Glomerular visceral epithelial cell (primary cell): ENCODE results near the gene SLC25A53.
"Not testable (repeated sequence)": the region's sequence is repeated elsewhere in the genome, so short reads cannot be mapped to it uniquely, and the experiment has no call there.

Experiments
- DNase-seq: peaks from one replicate; pipeline ENCODE4 v3.0.0-alpha.2; 2016; ENCODE audit errors: extremely low spot score

The SLC25A53 gene

GRCh38 chrX:104134583-104135261 is 22.1 kb downstream of the SLC25A53 start:
- no peak for DNase-seq

GRCh38 chrX:104130808-104131207 is 26.0 kb downstream of the SLC25A53 start:
- DNase-seq, result no peak

- DNase-seq, result no peak
Observed at GRCh38 chrX:104126856-104127255, 30.0 kb downstream of the SLC25A53 start.

DNA sequence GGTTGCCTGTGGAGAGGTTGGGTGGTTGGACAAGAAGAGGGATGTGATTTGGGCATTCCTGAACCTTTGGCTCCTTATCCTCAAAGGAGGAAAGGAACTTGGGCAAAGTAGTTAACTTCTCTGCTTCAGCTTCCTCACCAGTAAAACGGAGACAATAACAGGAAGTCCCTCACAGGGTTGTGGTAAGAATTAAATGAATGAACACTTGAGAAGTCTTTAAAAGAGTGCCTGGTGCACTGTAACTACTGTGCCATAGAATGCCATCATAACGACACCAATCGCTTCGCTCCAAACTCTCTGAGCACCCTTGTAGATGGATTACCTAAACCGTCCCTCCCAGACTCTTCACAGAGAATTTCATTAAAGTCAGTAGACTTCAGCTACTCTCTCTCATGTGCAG is 34.0 kb downstream of the SLC25A53 start:
- no peak for DNase-seq

GRCh38 chrX:104118765-104119164 is 38.0 kb downstream of the SLC25A53 start:
- DNase-seq, result no peak

GRCh38 chrX:104117759-104118158 is 39.0 kb downstream of the SLC25A53 start:
- DNase-seq, result no peak

DNA sequence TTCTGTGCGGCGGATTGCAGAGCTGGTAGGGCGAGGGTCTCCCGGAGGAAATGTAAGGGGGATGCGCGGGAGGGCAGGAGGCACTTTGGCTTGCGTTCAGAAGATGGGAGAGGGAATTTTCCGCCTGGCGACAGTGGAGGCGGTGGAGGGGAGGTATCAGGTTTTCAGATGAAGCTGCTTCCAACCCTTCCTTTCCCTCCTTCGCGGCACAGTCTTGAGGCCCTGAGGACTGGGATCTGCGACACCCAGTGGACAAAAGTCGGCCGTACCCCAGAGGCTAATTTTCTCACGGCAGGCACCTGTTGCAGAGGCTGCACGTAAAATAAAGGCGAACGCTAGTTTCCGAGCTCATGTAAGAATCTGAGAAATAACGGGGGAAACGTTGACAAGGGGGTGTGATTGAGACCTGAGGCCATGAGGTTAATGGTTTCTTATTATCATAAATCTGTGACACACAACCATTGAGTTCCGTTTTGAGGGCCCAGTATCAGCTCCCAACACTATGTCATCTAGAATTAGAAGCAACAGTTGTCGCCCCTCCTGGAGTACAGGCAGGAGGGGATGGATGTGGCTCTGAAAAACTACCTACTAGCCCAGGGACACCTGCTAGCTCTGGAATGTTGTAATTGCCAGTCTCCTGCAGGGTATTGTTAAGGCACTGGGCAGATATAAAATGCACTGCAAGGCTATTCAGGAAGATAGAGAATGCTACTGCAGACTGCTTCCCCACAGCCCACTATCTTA is 43.4 kb downstream of the SLC25A53 start:
- peak; percentile 68 for DNase-seq

- peak; percentile 69 for DNase-seq
Observed at GRCh38 chrX:104112326-104112951, 44.4 kb downstream of the SLC25A53 start, which contains the start of gene ZCCHC18. TSS of gene ZCCHC18 (plus strand) at chrX:104112523. CDS start at chrX:104114112, 1,589 bp downstream.

DNA sequence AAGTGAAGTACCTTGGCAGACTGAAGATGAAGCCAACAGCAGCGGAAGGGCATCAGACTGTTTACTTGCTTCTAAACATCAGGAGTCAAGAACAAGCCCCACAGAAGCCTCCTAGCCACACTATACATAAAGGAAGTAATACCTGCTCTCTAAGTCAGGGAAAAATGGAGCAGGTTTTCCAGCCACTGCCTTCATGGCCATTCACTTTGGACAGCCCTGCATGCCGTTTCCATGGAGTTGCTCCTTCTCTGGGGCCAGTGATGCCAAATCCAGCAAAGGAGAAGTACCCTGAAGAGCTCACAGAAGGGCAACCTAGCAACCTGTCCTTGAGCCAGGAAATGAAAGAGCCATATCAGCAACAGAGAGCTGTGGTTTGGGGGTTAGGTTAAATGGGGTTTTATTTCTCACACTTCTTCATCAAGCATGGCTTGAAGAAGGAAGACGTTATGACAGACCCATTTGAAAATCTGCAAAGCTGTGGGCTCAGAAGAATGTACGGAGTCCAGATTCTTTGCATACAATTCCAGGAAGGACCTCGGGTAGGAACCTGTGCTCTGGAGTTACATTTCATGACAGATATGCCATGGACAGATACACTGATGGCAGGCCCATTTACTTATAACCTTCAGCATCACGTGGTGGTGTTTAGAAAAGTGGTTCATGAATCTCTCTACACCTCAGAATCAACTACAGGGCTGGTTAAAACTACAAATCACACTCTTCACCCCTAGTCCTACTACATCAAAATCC is 46.1 kb downstream of the SLC25A53 start:
- DNase-seq, result not testable (repeated sequence)

- no peak for DNase-seq
Observed at GRCh38 chrX:104108955-104109354, 47.9 kb downstream of the SLC25A53 start.

GRCh38 chrX:104105330-104106262 is 51.2 kb downstream of the SLC25A53 start:
- no peak for DNase-seq

DNA sequence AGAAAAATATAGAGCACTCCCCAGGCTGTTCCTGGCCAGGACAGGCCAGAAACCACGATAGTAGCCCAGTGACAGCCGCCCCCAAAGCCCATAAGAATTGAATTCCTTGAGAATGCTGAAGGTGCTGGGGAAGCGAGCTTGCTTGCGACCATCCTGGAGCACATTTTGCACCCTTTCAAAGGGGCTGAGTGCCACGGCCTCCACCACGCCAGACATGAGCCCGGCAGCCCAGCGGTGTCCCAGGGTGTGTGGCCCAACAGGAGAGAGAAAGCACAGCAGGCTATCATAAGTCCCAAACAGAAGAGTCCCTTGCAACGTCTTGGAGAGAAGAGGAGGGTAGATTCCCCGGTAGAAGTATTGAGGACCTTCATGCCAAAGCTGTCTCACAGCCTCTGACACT is 52.1 kb downstream of the SLC25A53 start:
- no peak for DNase-seq

DNA sequence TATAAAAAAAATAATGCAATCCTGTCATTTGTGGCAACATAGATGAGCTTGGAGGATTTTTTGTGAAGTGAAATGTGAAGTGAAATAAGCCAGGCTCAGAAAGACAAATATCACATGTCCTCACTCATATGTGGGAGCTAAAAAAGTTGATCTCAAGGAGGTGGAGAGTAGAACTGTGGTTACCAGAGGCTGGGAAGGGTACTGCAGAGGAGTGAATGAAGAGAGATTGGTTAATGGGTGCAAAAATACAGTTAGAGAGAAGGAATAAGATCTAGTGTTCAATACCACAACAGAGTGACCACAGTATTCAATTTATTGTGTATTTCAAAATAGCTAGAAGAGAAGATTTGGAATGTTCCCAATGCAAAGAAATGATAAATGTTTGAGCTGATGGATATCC is 57.9 kb downstream of the SLC25A53 start:
- no peak for DNase-seq

GRCh38 chrX:104098151-104098808 is 58.5 kb downstream of the SLC25A53 start:
- peak; percentile 57 for DNase-seq

GRCh38 chrX:104085919-104086318 is 70.9 kb downstream of the SLC25A53 start:
- DNase-seq, result no peak

DNA sequence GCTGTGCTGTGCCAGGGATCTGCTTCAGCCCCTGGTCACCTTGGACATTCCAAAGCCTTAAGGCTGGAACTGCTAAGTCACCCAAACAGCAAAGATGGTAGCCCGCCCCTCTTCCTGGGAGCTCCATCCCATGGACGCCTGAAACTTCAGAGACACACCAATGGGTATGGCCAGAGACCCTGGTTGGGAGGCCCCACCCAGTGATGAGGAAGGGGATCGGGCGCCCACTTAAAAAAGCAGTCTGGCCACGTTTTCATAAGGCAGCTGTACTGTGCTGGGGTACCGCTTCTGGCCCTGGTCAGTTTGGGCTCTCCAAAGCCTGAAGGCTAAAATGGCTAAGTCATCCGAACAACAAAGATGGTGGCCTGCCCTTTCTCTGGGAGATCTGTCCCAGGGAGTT is 71.3 kb downstream of the SLC25A53 start:
- DNase-seq, result no peak

DNA sequence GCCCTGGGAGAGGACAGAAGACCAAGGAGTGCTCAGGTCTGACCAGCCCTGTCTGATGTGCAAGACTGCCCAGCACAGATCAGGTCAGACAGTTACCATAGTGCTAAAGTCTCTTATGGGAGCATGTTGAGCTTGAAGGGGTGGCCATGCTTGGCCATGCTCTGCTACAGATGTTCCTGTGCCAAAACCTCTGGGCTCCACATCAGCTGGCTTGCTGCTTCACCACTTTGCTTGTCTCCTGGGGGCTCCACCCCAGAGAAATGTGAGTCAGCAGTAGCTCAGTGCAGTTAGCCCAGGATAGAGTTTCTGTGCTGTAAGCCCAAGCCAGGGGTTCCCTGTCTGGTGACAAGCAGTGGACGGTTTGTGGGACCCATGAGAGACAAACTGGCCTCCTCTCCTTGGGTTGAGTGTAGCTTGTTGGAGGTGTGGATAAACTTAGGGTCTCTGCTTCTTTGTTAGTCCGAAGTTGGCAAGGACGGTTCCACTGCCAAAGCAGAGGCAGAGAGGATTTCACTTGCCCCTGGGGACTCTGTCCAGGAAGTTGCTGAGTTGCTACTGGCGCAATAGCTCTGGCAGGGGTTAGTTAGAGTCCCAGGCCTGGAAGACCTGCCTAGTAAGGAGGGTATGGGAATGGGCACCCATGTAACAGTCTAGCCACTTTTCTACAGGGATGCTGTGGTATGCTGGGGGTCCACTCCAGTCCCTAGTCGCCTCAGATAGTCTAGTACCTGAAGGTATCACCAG is 72.1 kb downstream of the SLC25A53 start:
- no peak for DNase-seq

DNA sequence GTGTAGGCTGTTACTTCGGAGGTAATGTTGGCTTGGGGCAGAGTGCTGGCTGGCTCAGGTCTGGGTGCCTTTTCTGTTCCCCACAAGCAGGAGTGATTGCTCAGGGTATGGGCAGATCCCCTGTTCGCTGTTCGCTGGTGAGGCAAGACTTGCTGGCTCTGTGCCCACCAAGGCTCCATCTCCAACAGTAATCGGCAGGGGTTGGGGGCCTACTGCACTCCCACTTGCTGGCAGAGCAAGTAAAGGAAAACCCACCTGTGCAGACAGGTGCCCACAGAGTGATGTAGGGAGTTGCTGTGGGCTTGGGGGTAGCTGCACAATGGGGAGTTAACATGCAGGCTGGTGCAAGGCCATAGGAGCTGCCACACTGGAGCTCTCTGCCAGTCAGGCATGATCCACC is 72.7 kb downstream of the SLC25A53 start:
- DNase-seq, result no peak

- not testable (repeated sequence) for DNase-seq
Observed at GRCh38 chrX:104077854-104078253, 79.0 kb downstream of the SLC25A53 start.
